Esophagus (tissue), 2 donors: ENCODE measurements around the gene RHEB. TPM values are rescaled to one million over a fixed set of nuclear protein-coding genes. Genes with fewer than 3 reads are reported as not detected.

Experiments
- H3K27ac ChIP-seq, 2 donors: one replicate each; pipeline ENCODE4 v1.5.1; 2013; ENCODE audit warnings: low read depth in 2 of 2, mild to moderate bottlenecking in 2 of 2, inconsistent platforms in 1 of 2, low read length in 1 of 2, moderate library complexity in 1 of 2
- H3K27me3 ChIP-seq, 2 donors: one replicate each; pipeline ENCODE4 v1.6.1; 2013; ENCODE audit warnings: low read length in 2 of 2, control low read depth in 1 of 2, mild to moderate bottlenecking in 1 of 2; ENCODE audit not compliant: insufficient read depth in 2 of 2, control insufficient read depth in 1 of 2
- H3K36me3 ChIP-seq, 2 donors: one replicate each; pipeline ENCODE4 v1.6.1; 2013; ENCODE audit warnings: low read length in 1 of 2; ENCODE audit not compliant: control insufficient read depth in 2 of 2, insufficient read depth in 2 of 2
- H3K4me1 ChIP-seq, 2 donors: one replicate each; pipeline ENCODE4 v1.6.1; 2013; ENCODE audit warnings: low read length in 1 of 2; ENCODE audit not compliant: control insufficient read depth in 2 of 2, insufficient read depth in 2 of 2
- H3K4me3 ChIP-seq, 2 donors: one replicate each; pipeline ENCODE4 v1.5.1; 2013; ENCODE audit warnings: low read length in 2 of 2, mild to moderate bottlenecking in 2 of 2, low read depth in 1 of 2, moderate library complexity in 1 of 2
- H3K9me3 ChIP-seq, 2 donors: one replicate each; pipeline ENCODE4 v1.6.1; 2013; ENCODE audit warnings: mild to moderate bottlenecking in 2 of 2, low read depth in 1 of 2, low read length in 1 of 2, moderate library complexity in 1 of 2; ENCODE audit not compliant: control insufficient read depth in 2 of 2, insufficient read depth in 1 of 2
- WGBS, 2 donors: extraction: QIAGEN DNeasy Blood & Tissue Kit; methylation state at CpG; one replicate each; pipeline ENCODE4 v1.1.7; 2013; 5-methylcytosine and 5-hydroxymethylcytosine counted together
- polyA plus RNA-seq, 2 donors: library from polyadenylated mRNA; stranded (reverse); fragments of 200-250 nt; gene quantifications; one replicate each; pipeline ENCODE4 v1.2.3, GENCODE V29; 2013
- donor health status: healthy with polysubstance abuse.
- donor health status: Bipolar disorder and iron deficiency.

The RHEB gene
- polyA plus RNA-seq, 2 donors: 48.5 to 58.2 TPM

GRCh38 chr7:151506901-151507382, 12.8 kb downstream of the RHEB start:
- H3K36me3 ChIP-seq: no peaks in the 10 kb centered on the region
- H3K27ac ChIP-seq: peak overlapping the region; percentile 0 to 48
- H3K27me3 ChIP-seq: no peaks in the 10 kb centered on the region
- H3K4me1 ChIP-seq: peaks cover 2 to 6% of the 10 kb centered on the region in 2 donors
- H3K4me3 ChIP-seq: no peak overlapping the region
- no peaks in the 10 kb centered on the region for H3K9me3 ChIP-seq
- 44 to 49% methylated on average over 5 of the region's 5 CpGs for WGBS, 2 donors

- no peaks in the 10 kb centered on the region for H3K36me3 ChIP-seq
- H3K27me3 ChIP-seq: no peaks in the 10 kb centered on the region
- H3K27ac ChIP-seq: peak overlapping the region; percentile 15 to 40
- no peaks in the 10 kb centered on the region for H3K9me3 ChIP-seq
- no peak overlapping the region for H3K4me3 ChIP-seq
- peaks cover 2 to 6% of the 10 kb centered on the region in 2 donors for H3K4me1 ChIP-seq
- WGBS, 2 donors: 79% methylated on average over 4 of the region's 4 CpGs
Measured at GRCh38 chr7:151505836-151506468, 13.7 kb downstream of the RHEB start.

- Histone ChIP-seq H3K27me3 (no peaks in the 10 kb centered on the region), H3K4me1 (peaks cover 2 to 6% of the 10 kb centered on the region in 2 donors), H3K9me3 (no peaks in the 10 kb centered on the region), H3K4me3 (no peak overlapping the region), H3K36me3 (no peaks in the 10 kb centered on the region), H3K27ac (no peak overlapping the region)
- WGBS, 2 donors: 80 to 91% methylated on average over 2 of the region's 2 CpGs
Measured at GRCh38 chr7:151505433-151505832, 14.3 kb downstream of the RHEB start.

GRCh38 chr7:151504715-151505326, 14.9 kb downstream of the RHEB start:
- Histone ChIP-seq H3K27me3 (no peaks in the 10 kb centered on the region), H3K27ac (no peak overlapping the region), H3K9me3 (no peaks in the 10 kb centered on the region), H3K4me3 (no peak overlapping the region), H3K4me1 (peaks cover 3 to 6% of the 10 kb centered on the region in 2 donors), H3K36me3 (no peaks in the 10 kb centered on the region)
- WGBS, 2 donors: 70 to 78% methylated on average over 4 of the region's 4 CpGs

- H3K4me3 ChIP-seq: no peak overlapping the region
- 71 to 73% methylated on average over 7 of the region's 7 CpGs for WGBS, 2 donors
- H3K27ac ChIP-seq: peak overlapping the region in 1 of 2 donors; percentile 57
- H3K9me3 ChIP-seq: no peaks in the 10 kb centered on the region
- H3K27me3 ChIP-seq: no peaks in the 10 kb centered on the region
- H3K4me1 ChIP-seq: peaks cover 4 to 7% of the 10 kb centered on the region in 2 donors
- H3K36me3 ChIP-seq: no peaks in the 10 kb centered on the region
Measured at GRCh38 chr7:151503902-151504714, 15.6 kb downstream of the RHEB start.

GRCh38 chr7:151501676-151502075, 18.0 kb downstream of the RHEB start:
- no peak overlapping the region for H3K27ac ChIP-seq
- WGBS, 2 donors: 96 to 99% methylated on average over 15 of the region's 15 CpGs

GRCh38 chr7:151498495-151498894, 21.2 kb downstream of the RHEB start:
- H3K27ac ChIP-seq: no peak overlapping the region
- no peaks in the 10 kb centered on the region for H3K27me3 ChIP-seq
- peaks cover 3 to 4% of the 10 kb centered on the region in 2 donors for H3K4me1 ChIP-seq
- 77 to 88% methylated on average over 5 of the region's 5 CpGs for WGBS, 2 donors
- no peaks in the 10 kb centered on the region for H3K36me3 ChIP-seq
- no peaks in the 10 kb centered on the region for H3K9me3 ChIP-seq
- no peak overlapping the region for H3K4me3 ChIP-seq

More at GRCh38 chr7:151501676-151502075, 18.0 kb downstream of the RHEB start:
- Histone ChIP-seq H3K9me3 (no peaks in the 10 kb centered on the region), H3K36me3 (no peaks in the 10 kb centered on the region), H3K4me3 (no peak overlapping the region), H3K4me1 (peaks cover 4% of the 10 kb centered on the region in 2 donors), H3K27me3 (no peaks in the 10 kb centered on the region)

- 89 to 94% methylated on average over 10 of the region's 10 CpGs for WGBS, 2 donors
- peaks cover 3 to 4% of the 10 kb centered on the region in 2 donors for H3K4me1 ChIP-seq
Measured at GRCh38 chr7:151497306-151497871, 22.3 kb downstream of the RHEB start.

GRCh38 chr7:151495360-151495759, 24.3 kb downstream of the RHEB start:
- Histone ChIP-seq H3K9me3 (no peaks in the 10 kb centered on the region), H3K4me3 (no peak overlapping the region), H3K36me3 (no peaks in the 10 kb centered on the region), H3K4me1 (peaks cover 3 to 4% of the 10 kb centered on the region in 2 donors), H3K27ac (no peak overlapping the region), H3K27me3 (no peaks in the 10 kb centered on the region)
- 87 to 93% methylated on average over 2 of the region's 2 CpGs for WGBS, 2 donors

More at GRCh38 chr7:151497306-151497871, 22.3 kb downstream of the RHEB start:
- no peak overlapping the region for H3K27ac ChIP-seq
- H3K9me3 ChIP-seq: no peaks in the 10 kb centered on the region
- no peak overlapping the region for H3K4me3 ChIP-seq
- H3K36me3 ChIP-seq: no peaks in the 10 kb centered on the region
- H3K27me3 ChIP-seq: no peaks in the 10 kb centered on the region
